K562 (cell line): Measurements from ENCODE around the gene PATL1. TPM values are rescaled to one million over a fixed set of nuclear protein-coding genes. Genes with fewer than 3 reads are reported as not detected.

Source experiments
- ATAC-seq: fragments of 200-7000 bp; cut with Tn5 transposase; 3 replicates; pipeline ENCODE4 v1.9.1; 2020; ENCODE audit warnings: moderate library complexity
- BruUV-seq: library from RNA; stranded (reverse); fragments of 400-500 nt; replicated peaks from 2 replicates; lab custom pipeline; 2021; lab: Mats Ljungman, UMichigan
- CTCF ChIA-PET: fragments of 300-600 bp; formaldehyde crosslinking; extraction: SDS; loops from one replicate; lab custom pipeline; 2021; ENCODE audit warnings: low intra/inter-chr PET ratio; lab: Yijun Ruan, JAX
- POLR2A ChIA-PET: fragments of 300-600, 350-650 bp; sonication (Branson Sonifier 250); formaldehyde crosslinking; extraction: SDS; loops from one replicate; lab custom pipeline; 2021; ENCODE audit warnings: antibody characterized with exemption, inconsistent platforms; lab: Yijun Ruan, JAX
- DNase-seq, 4 experiments: peaks; one replicate each; pipeline versions ENCODE4 v3.0.0 to v3.0.0-alpha.2; 2011 to 2018; ENCODE audit warnings: low spot score in 3 of 4, mixed read lengths in 3 of 4; ENCODE audit errors: extremely low read depth in 1 of 4
- FAIRE-seq: peaks from 2 replicates; lab custom pipeline; 2011; peaks lifted over from hg19 to GRCh38; lab: Jason Lieb, UNC
- H2AFZ ChIP-seq: 2 replicates; pipeline ENCODE4 v1.6.0; 2011; ENCODE audit warnings: low read depth, low read length, control low read depth, inconsistent platforms
- H3K27ac ChIP-seq: fragments of 200-600 bp; 3 replicates; pipeline ENCODE4 v1.8.0; 2011; ENCODE audit warnings: low read depth, mild to moderate bottlenecking, control low read depth, inconsistent platforms, low read length, moderate library complexity, mixed read lengths; ENCODE audit errors: extremely low read depth
- H3K27me3 ChIP-seq, 2 experiments: fragments of 300-600 bp in 1 of 2; 2 replicates in 1 of 2; 3 replicates in 1 of 2; pipeline versions ENCODE4 v1.6.0 to v1.8.0; 2011; ENCODE audit warnings: inconsistent platforms in 2 of 2, low read length in 2 of 2, mild to moderate bottlenecking in 1 of 2, mixed read lengths in 1 of 2, moderate library complexity in 1 of 2; ENCODE audit not compliant: control insufficient read depth in 2 of 2, insufficient read depth in 2 of 2
- H3K36me3 ChIP-seq: fragments of 300-600 bp; 3 replicates; pipeline ENCODE4 v1.8.0; 2011; ENCODE audit warnings: mild to moderate bottlenecking, low read length, inconsistent platforms; ENCODE audit not compliant: control insufficient read depth, insufficient read depth
- H3K4me1 ChIP-seq, 2 experiments: fragments of 200-600 bp in 1 of 2; replicated peaks in 1 of 2; 2 replicates in 1 of 2; 3 replicates in 1 of 2; pipeline versions ENCODE4 v1.5.1 to v1.8.0; 2011; ENCODE audit warnings: inconsistent platforms in 2 of 2, low read length in 2 of 2, mild to moderate bottlenecking in 1 of 2, mixed read lengths in 1 of 2, moderate library complexity in 1 of 2; ENCODE audit not compliant: control insufficient read depth in 2 of 2, insufficient read depth in 2 of 2
- H3K4me2 ChIP-seq: 2 replicates; pipeline ENCODE4 v1.6.1; 2011; ENCODE audit warnings: low read length, control low read depth, inconsistent platforms, mixed read lengths; ENCODE audit not compliant: insufficient read depth
- H3K4me3 ChIP-seq: fragments of 200-600 bp; sonication (generic), shearing (Covaris generic); 2 replicates; pipeline ENCODE4 v1.5.1; 2016; ENCODE audit warnings: control low read depth, inconsistent platforms
- H3K79me2 ChIP-seq: fragments of 200-600 bp; 3 replicates; pipeline ENCODE4 v1.8.0; 2011; ENCODE audit warnings: low read length, inconsistent platforms; ENCODE audit not compliant: control insufficient read depth, insufficient read depth
- H3K9ac ChIP-seq, 2 experiments: 2 replicates each; pipeline versions ENCODE4 v1.6.0 to v1.6.1; 2011; ENCODE audit warnings: low read depth in 2 of 2, low read length in 2 of 2, control low read depth in 1 of 2, inconsistent platforms in 1 of 2, mild to moderate bottlenecking in 1 of 2, mixed read lengths in 1 of 2; ENCODE audit not compliant: insufficient read depth in 1 of 2
- H3K9me1 ChIP-seq: one replicate; pipeline ENCODE4 v1.6.0; 2011; ENCODE audit warnings: inconsistent platforms, mild to moderate bottlenecking, low read length, moderate library complexity; ENCODE audit not compliant: control insufficient read depth, insufficient read depth
- H3K9me3 ChIP-seq: replicated peaks from 2 replicates; pipeline ENCODE4 v1.5.1; 2011; ENCODE audit warnings: low read depth, low read length, inconsistent platforms; ENCODE audit not compliant: control insufficient read depth, insufficient read depth
- H4K20me1 ChIP-seq: replicated peaks from 2 replicates; pipeline ENCODE4 v1.6.1; 2011; ENCODE audit warnings: low read length, inconsistent platforms, mixed read lengths; ENCODE audit not compliant: control insufficient read depth, insufficient read depth
- ADNP ChIP-seq: fragments of 200-800 bp; sonication (Bioruptor generic); IDR thresholded peaks from 2 replicates; pipeline ENCODE4 v1.6.1; 2016; ENCODE audit warnings: missing genetic modification characterization, missing compliant biosample characterization
- ASH1L ChIP-seq: fragments of 450-650 bp; IDR thresholded peaks from 2 replicates; pipeline ENCODE4 v1.6.1; 2018; ENCODE audit warnings: borderline replicate concordance, mild to moderate bottlenecking, low read depth; ENCODE audit not compliant: partially characterized antibody
- ATF2 ChIP-seq: sonication (generic); formaldehyde crosslinking; IDR thresholded peaks from 2 replicates; pipeline ENCODE4 v1.8.1; 2022; ENCODE audit warnings: missing genetic modification reagents
- FIP1L1 ChIP-seq: fragments of 200-400 bp; formaldehyde crosslinking; IDR thresholded peaks from 2 replicates; pipeline ENCODE4 v1.6.1; 2018; ENCODE audit warnings: mild to moderate bottlenecking, low read depth, low read length; ENCODE audit not compliant: poor library complexity, severe bottlenecking
- HMG20A ChIP-seq: fragments of 450-650 bp; formaldehyde crosslinking; conservative IDR thresholded peaks from 2 replicates; pipeline ENCODE4 v1.4.0; 2020; ENCODE audit warnings: mild to moderate bottlenecking, mixed read lengths
- JUND ChIP-seq, 2 experiments: IDR thresholded peaks; 2 replicates in 1 of 2; 3 replicates in 1 of 2; pipeline ENCODE4 v1.6.1; 2011; ENCODE audit warnings: borderline replicate concordance in 2 of 2, low read depth in 2 of 2, low read length in 2 of 2, improper control_type of control experiment in 1 of 2, missing biosample characterization in 1 of 2, missing genetic modification characterization in 1 of 2, missing genetic modification reagents in 1 of 2
- MCM5 ChIP-seq: fragments of 450-650 bp; IDR thresholded peaks from 2 replicates; pipeline ENCODE4 v1.6.1; 2016; ENCODE audit warnings: low read depth
- MNT ChIP-seq, 2 experiments: fragments of 450-650 bp; conservative IDR thresholded peaks; 2 replicates each; pipeline ENCODE4 v1.6.1; 2017; ENCODE audit warnings: mild to moderate bottlenecking in 2 of 2, moderate library complexity in 2 of 2
- POLR2G ChIP-seq: fragments of 200-400 bp; formaldehyde crosslinking; IDR thresholded peaks from 2 replicates; pipeline ENCODE4 v1.6.1; 2017; ENCODE audit warnings: low read depth, mild to moderate bottlenecking, antibody characterized with exemption, low read length, moderate library complexity
- SFPQ ChIP-seq: fragments of 200-400 bp; formaldehyde crosslinking; IDR thresholded peaks from 2 replicates; pipeline ENCODE4 v1.6.1; 2017; ENCODE audit warnings: mild to moderate bottlenecking, low read depth, low read length, moderate library complexity
- TSC22D4 ChIP-seq: fragments of 450-650 bp; IDR thresholded peaks from 2 replicates; pipeline ENCODE4 v1.6.1; 2016; ENCODE audit warnings: missing genetic modification characterization, missing biosample characterization, control low read depth
- ZNF133 ChIP-seq: fragments of 250-450 bp; sonication (Bioruptor Pico); IDR thresholded peaks from 2 replicates; pipeline ENCODE4 v1.4.0; 2020; ENCODE audit warnings: mild to moderate bottlenecking
- WGBS: fragments of 100-300 bp; shearing (Covaris generic); methylation state at CpG from one replicate; pipeline ENCODE4 v1.1.6; 2016; ENCODE audit warnings: low coverage, mixed read lengths; ENCODE audit not compliant: insufficient coverage; ENCODE audit errors: missing lambda C conversion rate; 5-methylcytosine and 5-hydroxymethylcytosine counted together
- in situ Hi-C: fragments of 300-500 bp; cut with MboI; formaldehyde crosslinking; loops from 4 replicates; pipeline ENCODE4 v1.15.0; 2018; ENCODE audit warnings: inconsistent platforms, mixed read lengths
- intact Hi-C: fragments of 100-400 bp; cut with micrococcal nuclease; formaldehyde crosslinking; loops from 2 replicates; pipeline ENCODE4 v1.14.2; 2022
- polyA plus RNA-seq, 8 experiments: library from polyadenylated mRNA; depleted of rRNA in 4 of 8; stranded (reverse) in 5 of 8; unstranded in 3 of 8; fragments of >200 nt; fragmentation: Nextera tagmentation in 2 of 8; fragmentation: Illumina TruSeq in 1 of 8; extraction: Ambion mirVana in 2 of 8; extraction: Trizol in 1 of 8; gene quantifications; 2 replicates each; pipeline versions ENCODE4 v1.2.1 to v1.2.3, GENCODE V29; 2011 to 2014; ENCODE audit warnings: inconsistent platforms in 1 of 8, missing spikeins in 1 of 8
- total RNA-seq, 7 experiments: library from RNA; depleted of rRNA in 6 of 7; stranded (reverse); fragments of >200 nt in 6 of 7; fragmentation: Illumina TruSeq in 2 of 7; extraction: Trizol in 2 of 7; gene quantifications; 2 replicates each; pipeline versions ENCODE4 v1.2.1 to v1.2.3, GENCODE V29; 2011 to 2021; ENCODE audit warnings: low replicate concordance in 1 of 7

PATL1 gene
- total and polyA plus RNA-seq, 9 of the 15 experiments (the other 6 are each of a cell fraction or from before 2014, with no cell fraction given): 3.2 to 48.0 (median 16.4) TPM

GRCh38 chr11:59641156-59641555, 27.7 kb downstream of the PATL1 start:
- in situ Hi-C loops: no loop called here
- no peak for TF ChIP-seq MNT (conservative IDR thresholded peaks at IDR 0.05)
- no peak for TF ChIP-seq ZNF133 (CRISPR knock-in tag)
- no peak for TF ChIP-seq SFPQ
- TF ChIP-seq ATF2 (CRISPR knock-in tag): no peak
- TF ChIP-seq POLR2G: no peak
- TF ChIP-seq TSC22D4 (tag): no peak
- no peak for TF ChIP-seq ADNP (tag)
- TF ChIP-seq FIP1L1: no peak
- no peak for TF ChIP-seq HMG20A (CRISPR knock-in tag)
- TF ChIP-seq MCM5: no peak
- TF ChIP-seq ASH1L: no peak
- no peak for TF ChIP-seq JUND (IDR thresholded peaks at IDR 0.05; ENCODE audit: borderline replicate concordance, low read depth, low read length)
- TF ChIP-seq JUND (tag; IDR thresholded peaks at IDR 0.05; ENCODE audit: borderline replicate concordance, low read depth, low read length): no peak
- POLR2A ChIA-PET: interaction anchor here (1.5 kb wide), 1 partner anchor 12 kb away, joined by 3 read pairs; no protein-coding TSS in a partner anchor
- BruUV-seq: no TSS peak
- Histone ChIP-seq H3K9ac (no peak overlapping the region), H3K4me3 (no peak overlapping the region), H3K36me3 (peaks cover 92% of the 10 kb centered on the region), H4K20me1 (no peaks in the 10 kb centered on the region), H3K27ac (no peak overlapping the region), H3K9me3 (no peaks in the 10 kb centered on the region), H3K79me2 (no peaks in the 10 kb centered on the region), H2AFZ (no peak overlapping the region), H3K4me1 (no peaks in the 10 kb centered on the region), H3K9me1 (no peaks in the 10 kb centered on the region), H3K4me2 (no peak overlapping the region), H3K27me3 (no peaks in the 10 kb centered on the region)
- DNase-seq (no peak), ATAC-seq (no peak), FAIRE-seq (no peak)
- WGBS: 91% methylated on average over 3 of the region's 3 CpGs
- CTCF ChIA-PET: no interaction called here
- intact Hi-C loops: no loop called here
